ENCODE results near the gene TTC28. TPM values are rescaled to one million over a fixed set of nuclear protein-coding genes. Genes with fewer than 3 reads are reported as not detected.
A peak's percentile ranks its signal among the peaks of the same experiment; 100 is the strongest.

TTC28 gene
- total RNA-seq, 1 donor from 2014 or later = 46.2 TPM

DNA sequence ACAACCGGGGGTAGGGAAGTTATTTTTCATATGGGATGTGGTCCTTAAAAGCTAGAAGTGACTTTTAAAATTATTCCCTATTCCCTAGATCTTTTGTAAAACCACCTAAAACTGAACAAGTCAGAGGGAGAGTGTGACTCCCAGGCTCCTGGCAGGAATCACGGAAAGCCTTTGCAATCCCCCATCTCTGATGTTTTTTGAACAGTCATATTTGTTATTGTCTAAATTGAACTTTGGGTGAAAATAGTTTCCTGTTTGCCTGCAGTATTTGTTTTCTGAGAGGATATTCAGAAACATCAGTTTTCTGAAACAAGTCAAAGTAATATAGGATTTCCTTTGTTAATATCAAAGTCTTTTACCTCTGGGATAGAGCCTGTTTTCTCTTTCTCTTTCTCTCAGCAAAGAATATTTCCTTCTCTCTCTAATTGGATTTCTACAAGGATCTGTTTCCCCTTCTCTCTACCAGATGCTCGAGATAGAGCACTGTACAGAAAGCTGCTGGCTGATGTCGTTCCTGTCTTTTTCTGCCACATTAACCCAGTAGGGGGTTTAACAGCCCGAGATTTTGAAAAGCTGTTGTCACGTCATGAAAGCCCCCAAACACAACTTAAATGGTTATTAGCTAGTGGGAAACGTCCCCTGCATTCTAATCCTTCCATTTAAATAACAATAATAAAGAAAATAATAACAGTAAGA is 628.4 kb downstream of the TTC28 start:
- Mint-ChIP-seq H3K9me3 (peaks cover 4% of the 10 kb centered on the region), H3K4me1 (peaks cover 74% of the 10 kb centered on the region), H3K27me3 (ENCODE audit: insufficient read depth, low read depth) (peaks cover 2% of the 10 kb centered on the region), H3K27ac (peak overlapping the region; percentile 12), H3K36me3 (peaks cover 5% of the 10 kb centered on the region), H3K4me3 (peak overlapping the region; percentile 1)
- H3F3A ChIP-seq (ENCODE audit: low read depth) = peaks cover 7% of the 10 kb centered on the region
- no peaks in the 10 kb centered on the region for H3K79me2 ChIP-seq (ENCODE audit: low read depth)
- no peaks in the 10 kb centered on the region for H3K9me3 ChIP-seq (ENCODE audit: low read depth)
- H3K9ac ChIP-seq = no peak overlapping the region
- no peaks in the 10 kb centered on the region for H4K20me1 ChIP-seq (ENCODE audit: low read depth)
- H3K27ac ChIP-seq = no peak overlapping the region
- peak; percentile 25 for DNase-seq (ENCODE audit: low spot score)
- no peak overlapping the region for H3K4me2 ChIP-seq
- H3K27me3 ChIP-seq = no peaks in the 10 kb centered on the region
- peaks cover 23% of the 10 kb centered on the region for H3K4me1 ChIP-seq
- H3K36me3 ChIP-seq = no peaks in the 10 kb centered on the region
- no peak overlapping the region for H2AFZ ChIP-seq (replicated peaks)
- no peak for TF ChIP-seq EZH2 (IDR thresholded peaks at IDR 0.05)
- TF ChIP-seq EZH2phosphoT487 (IDR thresholded peaks at IDR 0.05) = no peak
- TF ChIP-seq, protein P1, sequence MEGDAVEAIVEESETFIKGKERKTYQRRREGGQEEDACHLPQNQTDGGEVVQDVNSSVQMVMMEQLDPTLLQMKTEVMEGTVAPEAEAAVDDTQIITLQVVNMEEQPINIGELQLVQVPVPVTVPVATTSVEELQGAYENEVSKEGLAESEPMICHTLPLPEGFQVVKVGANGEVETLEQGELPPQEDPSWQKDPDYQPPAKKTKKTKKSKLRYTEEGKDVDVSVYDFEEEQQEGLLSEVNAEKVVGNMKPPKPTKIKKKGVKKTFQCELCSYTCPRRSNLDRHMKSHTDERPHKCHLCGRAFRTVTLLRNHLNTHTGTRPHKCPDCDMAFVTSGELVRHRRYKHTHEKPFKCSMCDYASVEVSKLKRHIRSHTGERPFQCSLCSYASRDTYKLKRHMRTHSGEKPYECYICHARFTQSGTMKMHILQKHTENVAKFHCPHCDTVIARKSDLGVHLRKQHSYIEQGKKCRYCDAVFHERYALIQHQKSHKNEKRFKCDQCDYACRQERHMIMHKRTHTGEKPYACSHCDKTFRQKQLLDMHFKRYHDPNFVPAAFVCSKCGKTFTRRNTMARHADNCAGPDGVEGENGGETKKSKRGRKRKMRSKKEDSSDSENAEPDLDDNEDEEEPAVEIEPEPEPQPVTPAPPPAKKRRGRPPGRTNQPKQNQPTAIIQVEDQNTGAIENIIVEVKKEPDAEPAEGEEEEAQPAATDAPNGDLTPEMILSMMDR (IDR thresholded peaks at IDR 0.05) = no peak
- H3K4me3 ChIP-seq = no peak overlapping the region

DNA sequence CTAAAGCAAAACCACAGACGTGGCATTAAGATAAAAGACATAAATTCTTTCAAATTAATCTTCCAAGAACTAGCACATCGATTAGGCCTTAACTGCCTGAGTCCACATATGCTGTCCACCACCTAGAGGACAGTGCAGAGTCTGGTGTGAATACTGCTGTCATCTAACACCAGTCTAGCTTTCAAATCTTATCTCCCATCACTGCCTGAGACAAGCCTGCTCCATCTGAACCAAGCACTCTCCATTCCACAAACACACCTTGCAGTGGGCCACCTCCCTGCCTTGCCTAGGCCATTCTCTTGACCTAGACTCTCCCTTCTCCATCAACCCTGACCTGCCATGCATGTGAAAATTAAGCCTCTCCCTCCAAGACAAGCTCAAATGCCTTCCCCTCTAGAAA is 631.1 kb downstream of the TTC28 start:
- Histone ChIP-seq H3K27ac (no peak overlapping the region), H3K4me3 (no peak overlapping the region), H4K20me1 (ENCODE audit: low read depth) (no peaks in the 10 kb centered on the region), H3K9me3 (ENCODE audit: low read depth) (no peaks in the 10 kb centered on the region), H3K79me2 (ENCODE audit: low read depth) (no peaks in the 10 kb centered on the region), H3K9ac (no peak overlapping the region), H3F3A (ENCODE audit: low read depth) (peaks cover 7% of the 10 kb centered on the region), H3K36me3 (no peaks in the 10 kb centered on the region), H3K4me1 (peaks cover 23% of the 10 kb centered on the region), H3K4me2 (no peak overlapping the region), H3K27me3 (no peaks in the 10 kb centered on the region), H2AFZ (replicated peaks) (no peak overlapping the region)
- no peaks in the 10 kb centered on the region for H3K9me3 Mint-ChIP-seq
- H3K36me3 Mint-ChIP-seq = no peaks in the 10 kb centered on the region
- H3K4me3 Mint-ChIP-seq = no peak overlapping the region
- no peak for DNase-seq (ENCODE audit: low spot score)
- H3K27ac Mint-ChIP-seq = no peak overlapping the region
- no peak for TF ChIP-seq EZH2 (IDR thresholded peaks at IDR 0.05)
- TF ChIP-seq, protein P1 (IDR thresholded peaks at IDR 0.05) = no peak
- no peak for TF ChIP-seq EZH2phosphoT487 (IDR thresholded peaks at IDR 0.05)
- H3K27me3 Mint-ChIP-seq (ENCODE audit: insufficient read depth, low read depth) = peaks cover 2% of the 10 kb centered on the region
- peaks cover 61% of the 10 kb centered on the region for H3K4me1 Mint-ChIP-seq

DNA sequence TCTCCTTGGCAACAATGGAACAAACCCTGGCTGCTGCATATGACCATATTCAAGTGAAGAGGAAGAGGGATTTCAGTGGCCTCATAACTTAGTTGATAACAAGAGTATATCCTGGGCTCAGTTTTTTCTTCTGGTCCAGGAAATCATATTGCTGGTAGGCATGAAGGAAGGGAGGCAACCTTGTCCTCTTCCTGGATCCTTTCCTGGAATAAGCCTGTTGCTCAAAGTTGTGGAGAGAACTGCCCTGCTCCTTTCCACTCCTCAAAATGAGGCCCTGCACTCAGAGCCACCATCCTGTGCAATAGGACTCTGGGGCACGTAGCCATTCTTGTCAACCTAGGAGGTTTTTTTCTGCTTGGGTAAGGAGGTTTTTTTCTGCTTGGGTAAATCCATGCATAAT is 631.9 kb downstream of the TTC28 start:
- Histone ChIP-seq H3K9me3 (ENCODE audit: low read depth) (no peaks in the 10 kb centered on the region), H3F3A (ENCODE audit: low read depth) (peaks cover 3% of the 10 kb centered on the region), H3K27ac (no peak overlapping the region), H3K4me3 (no peak overlapping the region), H3K79me2 (ENCODE audit: low read depth) (no peaks in the 10 kb centered on the region), H3K4me1 (peaks cover 16% of the 10 kb centered on the region), H3K9ac (no peak overlapping the region), H3K4me2 (no peak overlapping the region), H4K20me1 (ENCODE audit: low read depth) (no peaks in the 10 kb centered on the region), H3K36me3 (no peaks in the 10 kb centered on the region), H2AFZ (replicated peaks) (no peak overlapping the region), H3K27me3 (no peaks in the 10 kb centered on the region)
- peaks cover 2% of the 10 kb centered on the region for H3K9me3 Mint-ChIP-seq
- no peak overlapping the region for H3K4me3 Mint-ChIP-seq
- no peak for DNase-seq (ENCODE audit: low spot score)
- peaks cover 2% of the 10 kb centered on the region for H3K36me3 Mint-ChIP-seq
- H3K4me1 Mint-ChIP-seq = peaks cover 54% of the 10 kb centered on the region
- no peaks in the 10 kb centered on the region for H3K27me3 Mint-ChIP-seq (ENCODE audit: insufficient read depth, low read depth)
- H3K27ac Mint-ChIP-seq = no peak overlapping the region
- TF ChIP-seq EZH2 (IDR thresholded peaks at IDR 0.05) (no peak), EZH2phosphoT487 (IDR thresholded peaks at IDR 0.05) (no peak)
- TF ChIP-seq, protein P1 (IDR thresholded peaks at IDR 0.05) = no peak
